ENCODE data around the gene MTA3.
"Not testable (repeated sequence)": the region's sequence is repeated elsewhere in the genome, so short reads cannot be mapped to it uniquely, and the experiment has no call there.

The MTA3 gene

GRCh38 chr2:42588121-42588520 is 19.7 kb downstream of the MTA3 start:
- no peaks in the 10 kb centered on the region for H3K27me3 ChIP-seq (ENCODE audit: control insufficient read depth in 1 of 2, insufficient read depth in 2 of 2, low read length in 2 of 2)
- H3K4me3 ChIP-seq (ENCODE audit: low read depth in 1 of 2, low read length in 2 of 2) = no peak overlapping the region
- no peak overlapping the region for H3K27ac ChIP-seq (ENCODE audit: low read depth, low read length)
- H3K4me1 ChIP-seq (ENCODE audit: insufficient read depth, low read length) = no peaks in the 10 kb centered on the region
- no peak overlapping the region for H3K9ac ChIP-seq (ENCODE audit: low read length)
- H3K9me3 ChIP-seq (ENCODE audit: low read length) = no peaks in the 10 kb centered on the region
- no peaks in the 10 kb centered on the region for H3K36me3 ChIP-seq (ENCODE audit: insufficient read depth, low read length)

- no peak overlapping the region for H3K9ac ChIP-seq (ENCODE audit: low read length)
These were observed 21.7 kb downstream of the MTA3 start for GRCh38 chr2:42590176-42590575.

GRCh38 chr2:42593282-42593681 is 24.9 kb downstream of the MTA3 start:
- H3K4me1 ChIP-seq (ENCODE audit: insufficient read depth, low read length) = no peaks in the 10 kb centered on the region
- H3K9ac ChIP-seq (ENCODE audit: low read length) = no peak overlapping the region
- H3K27me3 ChIP-seq (ENCODE audit: control insufficient read depth in 1 of 2, insufficient read depth in 2 of 2, low read length in 2 of 2) = no peaks in the 10 kb centered on the region
- H3K4me3 ChIP-seq (ENCODE audit: low read depth in 1 of 2, low read length in 2 of 2) = no peak overlapping the region
- H3K27ac ChIP-seq (ENCODE audit: low read depth, low read length) = no peak overlapping the region
- no peaks in the 10 kb centered on the region for H3K9me3 ChIP-seq (ENCODE audit: low read length)
- H3K36me3 ChIP-seq (ENCODE audit: insufficient read depth, low read length) = no peaks in the 10 kb centered on the region

More at GRCh38 chr2:42590176-42590575, 21.7 kb downstream of the MTA3 start:
- no peaks in the 10 kb centered on the region for H3K9me3 ChIP-seq (ENCODE audit: low read length)
- H3K4me1 ChIP-seq (ENCODE audit: insufficient read depth, low read length) = no peaks in the 10 kb centered on the region
- H3K27me3 ChIP-seq (ENCODE audit: control insufficient read depth in 1 of 2, insufficient read depth in 2 of 2, low read length in 2 of 2) = no peaks in the 10 kb centered on the region
- no peaks in the 10 kb centered on the region for H3K36me3 ChIP-seq (ENCODE audit: insufficient read depth, low read length)
- H3K4me3 ChIP-seq (ENCODE audit: low read depth in 1 of 2, low read length in 2 of 2) = no peak overlapping the region
- H3K27ac ChIP-seq (ENCODE audit: low read depth, low read length) = no peak overlapping the region

GRCh38 chr2:42598656-42599055 is 30.2 kb downstream of the MTA3 start:
- H3K4me3 ChIP-seq (ENCODE audit: low read depth in 1 of 2, low read length in 2 of 2) = no peak overlapping the region
- no peaks in the 10 kb centered on the region for H3K9me3 ChIP-seq (ENCODE audit: low read length)
- no peaks in the 10 kb centered on the region for H3K36me3 ChIP-seq (ENCODE audit: insufficient read depth, low read length)
- no peak overlapping the region for H3K27ac ChIP-seq (ENCODE audit: low read depth, low read length)
- no peaks in the 10 kb centered on the region for H3K27me3 ChIP-seq (ENCODE audit: control insufficient read depth in 1 of 2, insufficient read depth in 2 of 2, low read length in 2 of 2)
- no peaks in the 10 kb centered on the region for H3K4me1 ChIP-seq (ENCODE audit: insufficient read depth, low read length)
- H3K9ac ChIP-seq (ENCODE audit: low read length) = no peak overlapping the region

GRCh38 chr2:42601076-42601475 is 32.6 kb downstream of the MTA3 start:
- Histone ChIP-seq H3K9me3 (ENCODE audit: low read length) (no peaks in the 10 kb centered on the region), H3K27ac (ENCODE audit: low read depth, low read length) (no peak overlapping the region), H3K9ac (ENCODE audit: low read length) (no peak overlapping the region), H3K36me3 (ENCODE audit: insufficient read depth, low read length) (no peaks in the 10 kb centered on the region), H3K4me3 (ENCODE audit: low read depth in 1 of 2, low read length in 2 of 2) (no peak overlapping the region), H3K27me3 (ENCODE audit: control insufficient read depth in 1 of 2, insufficient read depth in 2 of 2, low read length in 2 of 2) (no peaks in the 10 kb centered on the region), H3K4me1 (ENCODE audit: insufficient read depth, low read length) (no peaks in the 10 kb centered on the region)

GRCh38 chr2:42602218-42602875 is 33.9 kb downstream of the MTA3 start:
- Histone ChIP-seq H3K27me3 (ENCODE audit: control insufficient read depth in 1 of 2, insufficient read depth in 2 of 2, low read length in 2 of 2) (no peaks in the 10 kb centered on the region), H3K9ac (ENCODE audit: low read length) (no peak overlapping the region), H3K36me3 (ENCODE audit: insufficient read depth, low read length) (no peaks in the 10 kb centered on the region), H3K27ac (ENCODE audit: low read depth, low read length) (no peak overlapping the region), H3K4me3 (ENCODE audit: low read depth in 1 of 2, low read length in 2 of 2) (no peak overlapping the region), H3K4me1 (ENCODE audit: insufficient read depth, low read length) (no peaks in the 10 kb centered on the region), H3K9me3 (ENCODE audit: low read length) (no peaks in the 10 kb centered on the region)

GRCh38 chr2:42602876-42603219 is 34.4 kb downstream of the MTA3 start:
- Histone ChIP-seq H3K4me3 (ENCODE audit: low read depth in 1 of 2, low read length in 2 of 2) (no peak overlapping the region), H3K27ac (ENCODE audit: low read depth, low read length) (no peak overlapping the region), H3K36me3 (ENCODE audit: insufficient read depth, low read length) (no peaks in the 10 kb centered on the region), H3K4me1 (ENCODE audit: insufficient read depth, low read length) (no peaks in the 10 kb centered on the region), H3K9me3 (ENCODE audit: low read length) (no peaks in the 10 kb centered on the region), H3K27me3 (ENCODE audit: control insufficient read depth in 1 of 2, insufficient read depth in 2 of 2, low read length in 2 of 2) (no peaks in the 10 kb centered on the region), H3K9ac (ENCODE audit: low read length) (no peak overlapping the region)

- not testable (repeated sequence) for H3K27ac ChIP-seq (ENCODE audit: low read depth, low read length); H3K9me3 ChIP-seq (ENCODE audit: low read length); H3K4me3 ChIP-seq (ENCODE audit: low read depth in 1 of 2, low read length in 2 of 2); H3K4me1 ChIP-seq (ENCODE audit: insufficient read depth, low read length); H3K36me3 ChIP-seq (ENCODE audit: insufficient read depth, low read length); H3K27me3 ChIP-seq (ENCODE audit: control insufficient read depth in 1 of 2, insufficient read depth in 2 of 2, low read length in 2 of 2); H3K9ac ChIP-seq (ENCODE audit: low read length)
These were observed 36.0 kb downstream of the MTA3 start for GRCh38 chr2:42604341-42604867.

- H3K4me1 ChIP-seq (ENCODE audit: insufficient read depth, low read length); H3K27me3 ChIP-seq (ENCODE audit: control insufficient read depth in 1 of 2, insufficient read depth in 2 of 2, low read length in 2 of 2); H3K9ac ChIP-seq (ENCODE audit: low read length); H3K27ac ChIP-seq (ENCODE audit: low read depth, low read length); H3K9me3 ChIP-seq (ENCODE audit: low read length); H3K4me3 ChIP-seq (ENCODE audit: low read depth in 1 of 2, low read length in 2 of 2): not testable (repeated sequence)
- peaks cover 15% of the 10 kb centered on the region for H3K36me3 ChIP-seq (ENCODE audit: insufficient read depth, low read length)
These were observed 37.7 kb downstream of the MTA3 start for GRCh38 chr2:42606166-42606565.

- no peaks in the 10 kb centered on the region for H3K9me3 ChIP-seq (ENCODE audit: low read length)
- H3K4me3 ChIP-seq (ENCODE audit: low read depth in 1 of 2, low read length in 2 of 2) = no peak overlapping the region
- peaks cover 18% of the 10 kb centered on the region for H3K36me3 ChIP-seq (ENCODE audit: insufficient read depth, low read length)
- no peaks in the 10 kb centered on the region for H3K27me3 ChIP-seq (ENCODE audit: control insufficient read depth in 1 of 2, insufficient read depth in 2 of 2, low read length in 2 of 2)
- H3K27ac ChIP-seq (ENCODE audit: low read depth, low read length) = no peak overlapping the region
- H3K4me1 ChIP-seq (ENCODE audit: insufficient read depth, low read length) = no peaks in the 10 kb centered on the region
- H3K9ac ChIP-seq (ENCODE audit: low read length) = no peak overlapping the region
These were observed 38.7 kb downstream of the MTA3 start for GRCh38 chr2:42607101-42607637.

- no peaks in the 10 kb centered on the region for H3K4me1 ChIP-seq (ENCODE audit: insufficient read depth, low read length)
- H3K27ac ChIP-seq (ENCODE audit: low read depth, low read length) = no peak overlapping the region
- no peak overlapping the region for H3K9ac ChIP-seq (ENCODE audit: low read length)
- no peaks in the 10 kb centered on the region for H3K27me3 ChIP-seq (ENCODE audit: control insufficient read depth in 1 of 2, insufficient read depth in 2 of 2, low read length in 2 of 2)
- peaks cover 18% of the 10 kb centered on the region for H3K36me3 ChIP-seq (ENCODE audit: insufficient read depth, low read length)
- H3K4me3 ChIP-seq (ENCODE audit: low read depth in 1 of 2, low read length in 2 of 2) = no peak overlapping the region
- no peaks in the 10 kb centered on the region for H3K9me3 ChIP-seq (ENCODE audit: low read length)
These were observed 45.0 kb downstream of the MTA3 start for GRCh38 chr2:42613281-42614064.
